Tibial nerve (tissue), 4 donors: ENCODE results near the gene ZBTB20.

Experiments used
- CTCF ChIP-seq, 5 experiments: fragments of 200-600 bp in 3 of 5; fragments of 450-650 bp in 2 of 5; sonication (generic) in 3 of 5; IDR thresholded peaks; one replicate each; pipeline ENCODE4 v1.5.1; 2016 to 2019; ENCODE audit warnings: antibody characterized with exemption in 5 of 5, mild to moderate bottlenecking in 3 of 5, moderate library complexity in 2 of 5
- EP300 ChIP-seq, 2 donors: sonication (generic); formaldehyde crosslinking; IDR thresholded peaks; one replicate each; pipeline ENCODE4 v1.6.1; 2017; ENCODE audit warnings: antibody characterized with exemption in 2 of 2, mild to moderate bottlenecking in 1 of 2
- POLR2A ChIP-seq, 2 donors: fragments of 450-650 bp; IDR thresholded peaks; one replicate each; pipeline ENCODE4 v1.6.1; 2017; ENCODE audit warnings: antibody characterized with exemption in 2 of 2, mild to moderate bottlenecking in 2 of 2, moderate library complexity in 2 of 2

- TF ChIP-seq POLR2A (IDR thresholded peaks at IDR 0.05) (no peak), CTCF (IDR thresholded peaks at IDR 0.05) (no peak), EP300 (IDR thresholded peaks at IDR 0.05) (no peak)
Measured at GRCh38 chr3:114700637-114701234, 446.4 kb downstream of the ZBTB20 start.
